ENCODE data around the gene EXPH5. TPM values are rescaled to one million over a fixed set of nuclear protein-coding genes. Genes with fewer than 3 reads are reported as not detected.
A peak's percentile ranks its signal among the peaks of the same experiment; 100 is the strongest.

Gene EXPH5
- total RNA-seq, 1 experiment from 2014 or later, result 1.5 TPM

DNA sequence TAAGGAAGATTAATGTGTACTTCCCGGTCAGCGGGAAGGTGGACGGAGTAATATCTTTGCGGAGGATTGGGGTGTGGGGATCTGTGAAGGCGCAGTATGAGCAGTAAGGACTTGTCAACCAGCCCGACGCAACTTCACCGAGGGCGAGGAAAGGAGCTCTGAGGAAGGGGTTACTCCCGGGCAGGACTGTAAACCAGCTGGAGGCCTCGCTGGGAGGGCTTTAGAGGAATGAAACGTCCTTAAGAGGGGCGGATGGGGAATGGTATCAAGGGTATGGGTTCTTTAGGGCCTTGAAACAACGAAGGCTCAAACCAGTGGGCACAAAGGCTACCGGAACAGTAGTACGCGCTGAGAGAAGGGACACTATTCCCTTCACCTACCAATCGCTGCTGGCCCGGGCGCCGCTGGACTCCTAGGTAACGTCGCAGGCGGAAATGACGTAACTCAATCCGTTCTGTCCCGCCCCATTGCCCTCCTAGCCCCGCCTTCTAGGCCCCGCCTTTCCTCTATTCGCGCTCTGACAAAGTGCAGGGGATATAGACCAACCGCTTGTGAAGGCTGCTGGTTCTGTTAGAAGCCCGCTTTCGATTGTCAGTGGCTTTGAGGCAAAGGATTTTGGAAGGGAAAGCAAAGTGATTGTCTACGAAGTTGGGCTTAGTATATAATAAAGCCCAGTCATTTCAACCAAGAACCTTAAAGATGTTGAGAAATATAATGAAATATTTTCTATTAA is 126.3 kb downstream of the EXPH5 start, which contains the start of gene C11orf65:
TSS of gene C11orf65 (minus strand) at position 439 of the 733 bp plus-strand sequence. CDS start 5,970 bp downstream, outside the sequence.
- peak; percentile 97 for DNase-seq (ENCODE audit: low read depth)

DNA sequence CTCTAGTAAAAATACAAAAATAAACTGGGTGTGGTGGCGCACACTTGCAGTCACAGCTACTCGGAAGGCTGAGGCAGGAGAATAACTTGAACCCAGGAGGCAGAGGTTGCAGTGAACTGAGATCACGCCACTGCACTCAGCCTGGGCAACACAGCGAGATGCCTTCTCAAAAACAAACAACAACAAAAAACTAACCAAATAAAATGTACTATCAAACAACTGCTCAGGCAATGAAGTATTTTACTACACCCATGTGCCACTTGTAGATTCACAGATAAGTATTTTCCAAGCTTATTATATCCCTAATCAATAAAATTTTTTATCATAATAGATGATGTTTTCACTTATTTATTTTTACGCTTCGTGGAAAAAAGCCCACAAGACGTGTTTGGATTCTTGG is 127.2 kb downstream of the EXPH5 start:
- DNase-seq (ENCODE audit: low read depth), result no peak

Other genes with a start within 250 kb of the EXPH5 start
- 0.29 and 9.4 TPM in 2 replicates for gene C11orf65, start 126.2 kb downstream of the EXPH5 start, total RNA-seq (2014; rRNA removed; shearing (Covaris generic))
- gene POGLUT3, start 95.4 kb downstream of the EXPH5 start, total RNA-seq (2014; rRNA removed; shearing (Covaris generic)), result 16.6 and 23.2 TPM in 2 replicates
- gene DDX10, start 71.3 kb upstream of the EXPH5 start, total RNA-seq (2014; rRNA removed; shearing (Covaris generic)), result 34.7 and 35.8 TPM in 2 replicates

All from Daoy (cell line).